Neural progenitor cell (in vitro differentiated cells): ENCODE results near the gene HHATL. TPM values are rescaled to one million over a fixed set of nuclear protein-coding genes. Genes with fewer than 3 reads are reported as not detected.
A peak's percentile ranks its signal among the peaks of the same experiment; 100 is the strongest.

ENCODE experiments used
- DNase-seq: peaks from one replicate; pipeline ENCODE4 v3.0.0-alpha.2; 2016; ENCODE audit warnings: low spot score
- H2AFZ ChIP-seq: fragments of 200-600 bp; sonication (generic); replicated peaks from 2 replicates; pipeline ENCODE4 v1.6.1; 2016; ENCODE audit warnings: antibody characterized with exemption
- H3F3A ChIP-seq: fragments of 200-600 bp; sonication (generic); 2 replicates; pipeline ENCODE4 v1.6.1; 2016; ENCODE audit warnings: antibody characterized with exemption, low read depth
- H3K27ac ChIP-seq: fragments of 200-600 bp; sonication (generic); 2 replicates; pipeline ENCODE4 v1.5.1; 2016; ENCODE audit warnings: mild to moderate bottlenecking
- H3K27me3 ChIP-seq: fragments of 200-600 bp; sonication (generic); 2 replicates; pipeline ENCODE4 v1.6.1; 2016; ENCODE audit warnings: mild to moderate bottlenecking, moderate library complexity
- H3K36me3 ChIP-seq: fragments of 200-600 bp; sonication (generic); 2 replicates; pipeline ENCODE4 v1.5.1; 2016
- H3K4me1 ChIP-seq: fragments of 200-600 bp; sonication (generic); 2 replicates; pipeline ENCODE4 v1.6.1; 2016; ENCODE audit warnings: mixed run types
- H3K4me2 ChIP-seq: fragments of 200-600 bp; sonication (generic); 2 replicates; pipeline ENCODE4 v1.6.1; 2016
- H3K4me3 ChIP-seq: fragments of 200-600 bp; sonication (generic); 2 replicates; pipeline ENCODE4 v1.5.1; 2016
- H3K79me2 ChIP-seq: fragments of 200-600 bp; sonication (generic); 2 replicates; pipeline ENCODE4 v1.6.1; 2016; ENCODE audit warnings: low read depth
- H3K9ac ChIP-seq: fragments of 200-600 bp; sonication (generic); 2 replicates; pipeline ENCODE4 v1.6.1; 2016
- H3K9me3 ChIP-seq: fragments of 200-600 bp; sonication (generic); 2 replicates; pipeline ENCODE4 v1.5.1; 2016; ENCODE audit warnings: low read depth
- H4K20me1 ChIP-seq: fragments of 200-600 bp; sonication (generic); 2 replicates; pipeline ENCODE4 v1.6.1; 2016; ENCODE audit warnings: low read depth
- H3K27ac Mint-ChIP-seq: 3 replicates; pipeline ENCODE4 v1.8.0; 2021; ENCODE audit warnings: mixed read lengths
- H3K27me3 Mint-ChIP-seq: 2 replicates; pipeline ENCODE4 v1.8.0; 2022; ENCODE audit warnings: low read depth, mild to moderate bottlenecking, inconsistent platforms, moderate library complexity, mixed read lengths; ENCODE audit not compliant: insufficient read depth
- H3K36me3 Mint-ChIP-seq: 3 replicates; pipeline ENCODE4 v1.8.0; 2021; ENCODE audit warnings: mixed read lengths
- H3K4me1 Mint-ChIP-seq: 3 replicates; pipeline ENCODE4 v1.8.0; 2021; ENCODE audit warnings: mixed read lengths
- H3K4me3 Mint-ChIP-seq: 3 replicates; pipeline ENCODE4 v1.8.0; 2021; ENCODE audit warnings: mild to moderate bottlenecking, moderate library complexity, mixed read lengths
- H3K9me3 Mint-ChIP-seq: 3 replicates; pipeline ENCODE4 v1.8.0; 2020; ENCODE audit warnings: mixed read lengths
- CTCF ChIP-seq: fragments of 200-600 bp; sonication (generic); IDR thresholded peaks from 2 replicates; pipeline ENCODE4 v1.5.1; 2017; ENCODE audit warnings: antibody characterized with exemption, mild to moderate bottlenecking
- EZH2 ChIP-seq: fragments of 200-600 bp; sonication (generic); IDR thresholded peaks from 2 replicates; pipeline ENCODE4 v1.6.1; 2017; ENCODE audit warnings: antibody characterized with exemption, mild to moderate bottlenecking, moderate library complexity
- EZH2phosphoT487 ChIP-seq: fragments of 200-600 bp; sonication (generic); IDR thresholded peaks from 2 replicates; pipeline ENCODE4 v1.6.1; 2017; ENCODE audit warnings: antibody characterized with exemption
- total RNA-seq: library from RNA; depleted of rRNA; stranded (reverse); fragments of >200 nt; gene quantifications from 2 replicates; pipeline ENCODE4 v1.2.3, GENCODE V29; 2015; ENCODE audit warnings: low replicate concordance

HHATL gene
- total RNA-seq, 1 donor from 2014 or later, result not detected

DNA sequence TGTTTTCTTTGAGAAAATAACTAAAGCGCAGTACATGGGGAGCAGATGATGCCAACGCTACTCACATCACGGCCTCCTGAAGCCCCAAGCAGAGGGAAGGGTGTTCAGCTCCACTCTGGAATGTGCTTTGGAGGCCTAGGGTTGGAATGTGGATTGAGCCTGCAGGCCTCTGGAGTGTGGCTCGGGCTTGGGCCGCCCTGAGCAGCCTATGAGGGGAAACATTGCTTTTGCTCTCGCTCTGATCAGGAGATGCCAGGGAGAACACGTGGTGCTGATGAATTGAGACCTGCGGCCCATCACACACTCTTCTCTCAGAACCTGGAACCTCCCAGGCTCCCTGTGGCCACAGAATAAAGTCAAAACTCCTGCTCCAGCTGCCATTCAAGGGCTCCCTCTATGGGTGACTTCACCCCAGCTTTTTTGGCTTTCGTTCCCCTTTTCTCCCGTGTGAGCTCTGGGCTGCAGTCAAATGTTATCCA lies 47.2 kb upstream of the HHATL start:
- no peak overlapping the region for H3K4me3 Mint-ChIP-seq
- Histone ChIP-seq H3K4me3 (no peak overlapping the region), H3K9me3 (no peaks in the 10 kb centered on the region), H2AFZ (peak overlapping the region; percentile 88), H4K20me1 (no peaks in the 10 kb centered on the region), H3K27me3 (no peaks in the 10 kb centered on the region), H3K4me2 (no peak overlapping the region), H3K4me1 (peaks cover 16% of the 10 kb centered on the region), H3K36me3 (no peaks in the 10 kb centered on the region), H3K27ac (peak overlapping the region; percentile 35), H3K79me2 (no peaks in the 10 kb centered on the region), H3F3A (no peaks in the 10 kb centered on the region), H3K9ac (no peak overlapping the region)
- no peak for TF ChIP-seq EZH2
- TF ChIP-seq EZH2phosphoT487, result no peak
- peak; percentile 56 for TF ChIP-seq CTCF
- no peaks in the 10 kb centered on the region for H3K9me3 Mint-ChIP-seq
- DNase-seq, result peak; percentile 54
- H3K27ac Mint-ChIP-seq, result no peak overlapping the region
- H3K36me3 Mint-ChIP-seq, result no peaks in the 10 kb centered on the region
- H3K4me1 Mint-ChIP-seq, result peaks cover 13% of the 10 kb centered on the region
- peaks cover 3% of the 10 kb centered on the region for H3K27me3 Mint-ChIP-seq

DNA sequence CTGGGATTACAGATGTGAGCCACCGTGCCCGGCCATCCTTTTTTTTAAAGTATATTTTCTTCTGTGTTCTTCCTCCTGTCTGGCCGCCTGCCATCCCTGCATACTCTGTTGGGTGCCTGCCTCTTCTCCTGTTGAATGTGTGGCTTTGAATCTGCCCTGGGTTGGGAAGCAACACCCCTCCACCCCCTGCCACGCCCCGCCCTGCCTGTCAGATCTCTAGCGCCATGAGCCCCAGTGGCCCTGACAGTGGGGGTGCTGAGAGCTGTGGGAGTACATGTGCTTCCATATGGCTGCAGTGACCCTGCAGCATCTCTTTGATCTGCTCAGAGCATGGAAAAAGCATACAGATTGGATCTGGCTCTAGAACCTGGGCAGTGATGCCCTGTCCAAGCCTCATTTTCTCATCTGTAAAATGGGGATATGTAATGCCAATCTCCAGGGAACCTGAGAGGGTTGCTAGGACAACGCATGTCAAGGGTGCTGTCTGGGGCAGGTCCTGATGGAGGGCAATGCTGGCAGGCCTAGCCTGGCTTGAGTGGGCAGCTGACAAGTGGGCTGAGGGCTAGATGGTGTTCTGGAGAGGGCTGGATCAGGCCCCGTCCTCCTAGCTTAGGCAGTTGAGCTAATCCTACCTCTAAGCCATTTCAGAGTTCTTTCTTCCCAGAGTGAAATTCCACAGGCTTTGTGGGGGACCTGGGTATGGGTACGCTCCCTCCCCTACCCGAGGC lies 46.6 kb upstream of the HHATL start:
- no peaks in the 10 kb centered on the region for H3F3A ChIP-seq
- H3K27me3 ChIP-seq, result no peaks in the 10 kb centered on the region
- H3K27ac ChIP-seq, result peak overlapping the region; percentile 35
- H3K79me2 ChIP-seq, result no peaks in the 10 kb centered on the region
- Mint-ChIP-seq H3K4me3 (no peak overlapping the region), H3K36me3 (no peaks in the 10 kb centered on the region), H3K27ac (peak overlapping the region; percentile 29), H3K9me3 (no peaks in the 10 kb centered on the region), H3K4me1 (peaks cover 13% of the 10 kb centered on the region), H3K27me3 (peaks cover 3% of the 10 kb centered on the region)
- no peaks in the 10 kb centered on the region for H3K36me3 ChIP-seq
- H3K9me3 ChIP-seq, result no peaks in the 10 kb centered on the region
- DNase-seq, result no peak
- H3K4me3 ChIP-seq, result no peak overlapping the region
- H3K4me1 ChIP-seq, result peaks cover 16% of the 10 kb centered on the region
- H3K4me2 ChIP-seq, result no peak overlapping the region
- H4K20me1 ChIP-seq, result no peaks in the 10 kb centered on the region
- TF ChIP-seq EZH2 (no peak), EZH2phosphoT487 (no peak), CTCF (no peak)
- H3K9ac ChIP-seq, result no peak overlapping the region
- peak overlapping the region; percentile 88 for H2AFZ ChIP-seq

GRCh38 chr3:42747581-42747980 lies 45.0 kb upstream of the HHATL start:
- Histone ChIP-seq H3F3A (peaks cover 4% of the 10 kb centered on the region), H3K4me3 (no peak overlapping the region), H3K27ac (no peak overlapping the region), H3K9ac (no peak overlapping the region), H3K4me1 (peaks cover 16% of the 10 kb centered on the region), H3K36me3 (no peaks in the 10 kb centered on the region), H4K20me1 (no peaks in the 10 kb centered on the region), H2AFZ (no peak overlapping the region), H3K9me3 (no peaks in the 10 kb centered on the region), H3K27me3 (no peaks in the 10 kb centered on the region), H3K4me2 (no peak overlapping the region), H3K79me2 (no peaks in the 10 kb centered on the region)
- no peaks in the 10 kb centered on the region for H3K36me3 Mint-ChIP-seq
- no peaks in the 10 kb centered on the region for H3K9me3 Mint-ChIP-seq
- peaks cover 13% of the 10 kb centered on the region for H3K4me1 Mint-ChIP-seq
- DNase-seq, result no peak
- no peak overlapping the region for H3K27ac Mint-ChIP-seq
- peaks cover 5% of the 10 kb centered on the region for H3K27me3 Mint-ChIP-seq
- TF ChIP-seq CTCF (no peak), EZH2 (no peak), EZH2phosphoT487 (no peak)
- no peak overlapping the region for H3K4me3 Mint-ChIP-seq
